ENCODE measurements around the gene SERPINA5. TPM values are rescaled to one million over a fixed set of nuclear protein-coding genes. Genes with fewer than 3 reads are reported as not detected.
A peak's percentile ranks its signal among the peaks of the same experiment; 100 is the strongest.
"Not testable (repeated sequence)": the region's sequence is repeated elsewhere in the genome, so short reads cannot be mapped to it uniquely, and the experiment has no call there.

Gene SERPINA5
- polyA plus RNA-seq, 4 donors, result 0.54 to 8.6 (median 1.7) TPM; not detected in 1

- FAIRE-seq (no peak), DNase-seq (no peak)
- no peaks in the 10 kb centered on the region for H3K36me3 ChIP-seq (ENCODE audit: control insufficient read depth in 3 of 3, insufficient read depth in 2 of 3, low read depth in 1 of 3, low read length in 3 of 3)
- H3K9me3 ChIP-seq (ENCODE audit: control insufficient read depth in 2 of 2, insufficient read depth in 1 of 2, low read depth in 1 of 2, low read length in 1 of 2), result no peaks in the 10 kb centered on the region
- H3K27me3 ChIP-seq (ENCODE audit: control insufficient read depth in 3 of 3, insufficient read depth in 3 of 3, low read length in 3 of 3), result no peaks in the 10 kb centered on the region
- no peak overlapping the region for H3K27ac ChIP-seq (ENCODE audit: low read depth in 1 of 3, low read length in 2 of 3)
- H3K4me1 ChIP-seq (ENCODE audit: control insufficient read depth in 3 of 3, insufficient read depth in 2 of 3, low read depth in 1 of 3, low read length in 2 of 3), result peaks cover 0 to 7% (median 0%) of the 10 kb centered on the region in 3 donors
- WGBS, 3 donors, result 72 to 93% (median 90%) methylated on average over 5 of the region's 5 CpGs
- no peak overlapping the region for H3K4me3 ChIP-seq (ENCODE audit: low read depth in 1 of 3, low read length in 3 of 3)
Measured at GRCh38 chr14:94575730-94576585, 5.3 kb upstream of the SERPINA5 start.

GRCh38 chr14:94577472-94577871, 3.8 kb upstream of the SERPINA5 start:
- not testable (repeated sequence) for H3K36me3 ChIP-seq (ENCODE audit: control insufficient read depth in 3 of 3, insufficient read depth in 2 of 3, low read depth in 1 of 3, low read length in 3 of 3); H3K27ac ChIP-seq (ENCODE audit: low read depth in 1 of 3, low read length in 2 of 3); FAIRE-seq; DNase-seq; H3K27me3 ChIP-seq (ENCODE audit: control insufficient read depth in 3 of 3, insufficient read depth in 3 of 3, low read length in 3 of 3); H3K9me3 ChIP-seq (ENCODE audit: control insufficient read depth in 2 of 2, insufficient read depth in 1 of 2, low read depth in 1 of 2, low read length in 1 of 2); H3K4me3 ChIP-seq (ENCODE audit: low read depth in 1 of 3, low read length in 3 of 3)
- peaks cover 0 to 11% (median 0%) of the 10 kb centered on the region in 3 donors for H3K4me1 ChIP-seq (ENCODE audit: control insufficient read depth in 3 of 3, insufficient read depth in 2 of 3, low read depth in 1 of 3, low read length in 2 of 3)

GRCh38 chr14:94578712-94579111, 2.5 kb upstream of the SERPINA5 start:
- H3K27me3 ChIP-seq (ENCODE audit: control insufficient read depth in 3 of 3, insufficient read depth in 3 of 3, low read length in 3 of 3), result no peaks in the 10 kb centered on the region
- peaks cover 0 to 8% (median 0%) of the 10 kb centered on the region in 3 donors for H3K4me1 ChIP-seq (ENCODE audit: control insufficient read depth in 3 of 3, insufficient read depth in 2 of 3, low read depth in 1 of 3, low read length in 2 of 3)
- H3K27ac ChIP-seq (ENCODE audit: low read depth in 1 of 3, low read length in 2 of 3), result no peak overlapping the region
- no peaks in the 10 kb centered on the region for H3K36me3 ChIP-seq (ENCODE audit: control insufficient read depth in 3 of 3, insufficient read depth in 2 of 3, low read depth in 1 of 3, low read length in 3 of 3)
- no peaks in the 10 kb centered on the region for H3K9me3 ChIP-seq (ENCODE audit: control insufficient read depth in 2 of 2, insufficient read depth in 1 of 2, low read depth in 1 of 2, low read length in 1 of 2)
- WGBS, 3 donors, result 69 to 95% (median 91%) methylated on average over 6 of the region's 6 CpGs
- no peak for DNase-seq
- H3K4me3 ChIP-seq (ENCODE audit: low read depth in 1 of 3, low read length in 3 of 3), result no peak overlapping the region
- FAIRE-seq, result no peak

GRCh38 chr14:94582199-94582750, 1.0 kb downstream of the SERPINA5 start:
- Histone ChIP-seq H3K9me3 (ENCODE audit: control insufficient read depth in 2 of 2, insufficient read depth in 1 of 2, low read depth in 1 of 2, low read length in 1 of 2) (no peaks in the 10 kb centered on the region), H3K27ac (ENCODE audit: low read depth in 1 of 3, low read length in 2 of 3) (peak overlapping the region in 1 of 3 donors; percentile 12), H3K36me3 (ENCODE audit: control insufficient read depth in 3 of 3, insufficient read depth in 2 of 3, low read depth in 1 of 3, low read length in 3 of 3) (no peaks in the 10 kb centered on the region), H3K4me1 (ENCODE audit: control insufficient read depth in 3 of 3, insufficient read depth in 2 of 3, low read depth in 1 of 3, low read length in 2 of 3) (peaks cover 0 to 12% (median 0%) of the 10 kb centered on the region in 3 donors), H3K4me3 (ENCODE audit: low read depth in 1 of 3, low read length in 3 of 3) (no peak overlapping the region), H3K27me3 (ENCODE audit: control insufficient read depth in 3 of 3, insufficient read depth in 3 of 3, low read length in 3 of 3) (no peaks in the 10 kb centered on the region)
- WGBS, 3 donors, result 67 to 78% (median 76%) methylated on average over 7 of the region's 7 CpGs
- FAIRE-seq, result no peak
- no peak for DNase-seq

DNA sequence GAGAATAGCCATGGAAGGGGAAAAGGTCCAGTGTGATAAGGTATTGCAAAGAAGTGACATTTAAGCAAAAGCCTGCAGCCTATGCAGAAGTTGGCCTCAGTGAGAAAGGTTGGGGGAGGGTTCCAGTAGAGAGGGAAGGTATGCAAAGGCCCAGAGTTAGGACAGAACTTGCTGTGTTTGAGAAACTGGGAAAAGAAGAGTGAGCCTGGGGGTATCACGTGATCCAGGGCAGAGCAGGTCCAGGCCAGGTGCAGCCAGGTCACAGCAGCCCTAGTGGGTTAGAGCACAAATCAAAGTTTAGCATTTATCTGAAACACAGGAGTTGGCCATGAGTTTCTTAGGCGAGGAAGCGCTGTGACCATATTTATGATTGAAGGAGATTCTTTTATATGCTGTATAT, 1.6 kb downstream of the SERPINA5 start:
- no peak overlapping the region for H3K4me3 ChIP-seq (ENCODE audit: low read depth in 1 of 3, low read length in 3 of 3)
- no peaks in the 10 kb centered on the region for H3K27me3 ChIP-seq (ENCODE audit: control insufficient read depth in 3 of 3, insufficient read depth in 3 of 3, low read length in 3 of 3)
- H3K27ac ChIP-seq (ENCODE audit: low read depth in 1 of 3, low read length in 2 of 3), result peak overlapping the region in 1 of 3 donors; percentile 12
- no peaks in the 10 kb centered on the region for H3K36me3 ChIP-seq (ENCODE audit: control insufficient read depth in 3 of 3, insufficient read depth in 2 of 3, low read depth in 1 of 3, low read length in 3 of 3)
- H3K4me1 ChIP-seq (ENCODE audit: control insufficient read depth in 3 of 3, insufficient read depth in 2 of 3, low read depth in 1 of 3, low read length in 2 of 3), result peaks cover 0 to 13% (median 0%) of the 10 kb centered on the region in 3 donors
- no peaks in the 10 kb centered on the region for H3K9me3 ChIP-seq (ENCODE audit: control insufficient read depth in 2 of 2, insufficient read depth in 1 of 2, low read depth in 1 of 2, low read length in 1 of 2)
- DNase-seq (peak in 1 of 2 donors; percentile 19), FAIRE-seq (no peak)
- 72 to 84% (median 73%) methylated on average over 3 of the region's 3 CpGs for WGBS, 3 donors

- FAIRE-seq, result no peak
- no peaks in the 10 kb centered on the region for H3K9me3 ChIP-seq (ENCODE audit: control insufficient read depth in 2 of 2, insufficient read depth in 1 of 2, low read depth in 1 of 2, low read length in 1 of 2)
- H3K36me3 ChIP-seq (ENCODE audit: control insufficient read depth in 3 of 3, insufficient read depth in 2 of 3, low read depth in 1 of 3, low read length in 3 of 3), result no peaks in the 10 kb centered on the region
- no peak overlapping the region for H3K27ac ChIP-seq (ENCODE audit: low read depth in 1 of 3, low read length in 2 of 3)
- H3K27me3 ChIP-seq (ENCODE audit: control insufficient read depth in 3 of 3, insufficient read depth in 3 of 3, low read length in 3 of 3), result no peaks in the 10 kb centered on the region
- no peak for DNase-seq
- 82 to 94% (median 92%) methylated on average over 4 of the region's 4 CpGs for WGBS, 3 donors
- H3K4me3 ChIP-seq (ENCODE audit: low read depth in 1 of 3, low read length in 3 of 3), result no peak overlapping the region
- H3K4me1 ChIP-seq (ENCODE audit: control insufficient read depth in 3 of 3, insufficient read depth in 2 of 3, low read depth in 1 of 3, low read length in 2 of 3), result peaks cover 0 to 20% (median 0%) of the 10 kb centered on the region in 3 donors
Measured at GRCh38 chr14:94583557-94583956, 2.3 kb downstream of the SERPINA5 start.

DNA sequence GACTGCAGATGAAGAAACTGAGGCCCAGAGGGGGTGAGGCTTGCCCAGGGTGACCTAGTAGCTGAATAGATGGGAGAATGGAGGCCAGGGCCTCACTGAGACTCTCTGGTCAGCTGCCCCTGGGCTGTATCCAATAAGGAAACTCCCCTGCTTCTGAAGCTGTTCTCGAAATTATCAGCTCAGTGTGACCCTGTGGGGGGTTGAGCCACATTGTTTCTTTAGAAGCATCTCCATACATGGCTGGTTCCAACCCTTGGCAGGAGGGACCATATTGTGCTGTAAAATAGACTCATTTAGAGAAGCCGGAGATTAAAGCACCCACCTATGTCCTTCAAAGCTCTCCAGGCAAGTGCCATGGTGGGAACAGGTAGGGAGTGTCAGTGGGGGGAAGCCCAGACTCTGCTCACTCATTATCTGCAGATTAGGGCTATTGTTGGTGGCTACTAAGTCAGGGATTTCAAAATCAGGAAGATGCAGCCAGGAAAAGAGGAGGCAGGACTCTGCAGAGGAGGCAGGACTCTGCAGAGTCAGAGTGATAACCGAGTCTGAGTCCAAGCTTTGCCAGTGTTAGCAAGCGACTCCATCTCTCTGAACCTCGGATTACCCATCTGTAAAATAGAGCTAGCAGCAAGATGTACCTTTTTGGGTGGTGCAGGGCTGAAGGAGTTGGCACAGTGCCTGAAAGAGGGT, 3.5 kb downstream of the SERPINA5 start:
- Histone ChIP-seq H3K27ac (ENCODE audit: low read depth in 1 of 3, low read length in 2 of 3) (no peak overlapping the region), H3K4me3 (ENCODE audit: low read depth in 1 of 3, low read length in 3 of 3) (no peak overlapping the region), H3K27me3 (ENCODE audit: control insufficient read depth in 3 of 3, insufficient read depth in 3 of 3, low read length in 3 of 3) (no peaks in the 10 kb centered on the region), H3K9me3 (ENCODE audit: control insufficient read depth in 2 of 2, insufficient read depth in 1 of 2, low read depth in 1 of 2, low read length in 1 of 2) (no peaks in the 10 kb centered on the region), H3K4me1 (ENCODE audit: control insufficient read depth in 3 of 3, insufficient read depth in 2 of 3, low read depth in 1 of 3, low read length in 2 of 3) (peaks cover 0 to 23% (median 0%) of the 10 kb centered on the region in 3 donors), H3K36me3 (ENCODE audit: control insufficient read depth in 3 of 3, insufficient read depth in 2 of 3, low read depth in 1 of 3, low read length in 3 of 3) (no peaks in the 10 kb centered on the region)
- FAIRE-seq (no peak), DNase-seq (no peak)
- WGBS, 3 donors, result 69 to 83% (median 70%) methylated on average over 5 of the region's 5 CpGs

GRCh38 chr14:94586635-94587034, 5.4 kb downstream of the SERPINA5 start:
- Histone ChIP-seq H3K9me3 (ENCODE audit: control insufficient read depth in 2 of 2, insufficient read depth in 1 of 2, low read depth in 1 of 2, low read length in 1 of 2) (no peaks in the 10 kb centered on the region), H3K4me1 (ENCODE audit: control insufficient read depth in 3 of 3, insufficient read depth in 2 of 3, low read depth in 1 of 3, low read length in 2 of 3) (peaks cover 0 to 23% (median 0%) of the 10 kb centered on the region in 3 donors), H3K4me3 (ENCODE audit: low read depth in 1 of 3, low read length in 3 of 3) (no peak overlapping the region), H3K27ac (ENCODE audit: low read depth in 1 of 3, low read length in 2 of 3) (no peak overlapping the region), H3K27me3 (ENCODE audit: control insufficient read depth in 3 of 3, insufficient read depth in 3 of 3, low read length in 3 of 3) (no peaks in the 10 kb centered on the region), H3K36me3 (ENCODE audit: control insufficient read depth in 3 of 3, insufficient read depth in 2 of 3, low read depth in 1 of 3, low read length in 3 of 3) (no peaks in the 10 kb centered on the region)
- 87 to 88% (median 87%) methylated on average over 4 of the region's 4 CpGs for WGBS, 3 donors
- no peak for DNase-seq
- no peak for FAIRE-seq

Measured in small intestine (tissue), 7 donors.